GM12878 (cell line): Measurements from ENCODE around the gene IL1B. TPM values are rescaled to one million over a fixed set of nuclear protein-coding genes. Genes with fewer than 3 reads are reported as not detected.

Source experiments
- ATAC-seq: fragments of 200-7000 bp; cut with Tn5 transposase; 3 replicates; pipeline ENCODE4 v1.9.1; 2020; ENCODE audit warnings: mild to moderate bottlenecking, moderate library complexity
- BruUV-seq: library from RNA; stranded (reverse); fragments of 400-500 nt; replicated peaks from 2 replicates; lab custom pipeline; 2021; lab: Mats Ljungman, UMichigan
- CTCF ChIA-PET: fragments of 300-600 bp; sonication (Branson Sonifier 250); formaldehyde crosslinking; extraction: SDS; loops from one replicate; lab custom pipeline; 2021; ENCODE audit warnings: inconsistent platforms; lab: Yijun Ruan, JAX
- POLR2A ChIA-PET: fragments of 350-600 bp; formaldehyde crosslinking; extraction: SDS; loops from one replicate; lab custom pipeline; 2021; ENCODE audit warnings: inconsistent platforms; lab: Charles Lee
- RAD21 ChIA-PET: fragments of 300-600 bp; sonication (Branson Sonifier 250); formaldehyde crosslinking; loops from one replicate; lab custom pipeline; 2023; ENCODE audit warnings: antibody characterized with exemption; ENCODE audit not compliant: unreplicated experiment; lab: Charles Lee
- SMC1A ChIA-PET: fragments of 300-600 bp; sonication (Branson Sonifier 250); formaldehyde crosslinking; loops from one replicate; lab custom pipeline; 2023; ENCODE audit not compliant: unreplicated experiment, uncharacterized antibody; lab: Charles Lee
- DNase-seq: peaks from one replicate; pipeline ENCODE4 v3.0.0-alpha.2; 2011; ENCODE audit warnings: low read depth, low spot score
- FAIRE-seq: peaks from 3 replicates; lab custom pipeline; 2011; peaks lifted over from hg19 to GRCh38; lab: Jason Lieb, UNC
- H2AFZ ChIP-seq: 2 replicates; pipeline ENCODE4 v1.6.0; 2011; ENCODE audit warnings: low read depth, low read length, control low read depth; ENCODE audit not compliant: control insufficient read depth
- H3K27ac ChIP-seq: 2 replicates; pipeline ENCODE4 v1.5.1; 2011; ENCODE audit warnings: control low read depth; ENCODE audit not compliant: control insufficient read depth, insufficient read depth
- H3K27me3 ChIP-seq, 2 experiments: replicated peaks in 1 of 2; 2 replicates each; pipeline versions ENCODE4 v1.6.0 to v1.6.1; 2011; ENCODE audit warnings: low read length in 1 of 2; ENCODE audit not compliant: control insufficient read depth in 2 of 2, insufficient read depth in 2 of 2
- H3K36me3 ChIP-seq, 2 experiments: 2 replicates each; pipeline ENCODE4 v1.5.1; 2011; ENCODE audit warnings: low read length in 1 of 2; ENCODE audit not compliant: control insufficient read depth in 2 of 2, insufficient read depth in 2 of 2
- H3K4me1 ChIP-seq: 2 replicates; pipeline ENCODE4 v1.6.1; 2011; ENCODE audit warnings: mild to moderate bottlenecking, low read length, moderate library complexity, mixed read lengths; ENCODE audit not compliant: control insufficient read depth, insufficient read depth
- H3K4me2 ChIP-seq: 2 replicates; pipeline ENCODE4 v1.6.0; 2011; ENCODE audit warnings: control low read depth; ENCODE audit not compliant: control insufficient read depth, insufficient read depth
- H3K4me3 ChIP-seq: fragments of 200-600 bp; sonication (generic); 2 replicates; pipeline ENCODE4 v1.5.1; 2016
- H3K79me2 ChIP-seq: 2 replicates; pipeline ENCODE4 v1.6.0; 2011; ENCODE audit warnings: low read length; ENCODE audit not compliant: control insufficient read depth, insufficient read depth
- H3K9ac ChIP-seq: 2 replicates; pipeline ENCODE4 v1.8.0; 2011; ENCODE audit warnings: low read length, control low read depth, mixed read lengths; ENCODE audit not compliant: control insufficient read depth, insufficient read depth
- H3K9me3 ChIP-seq: replicated peaks from 3 replicates; pipeline ENCODE4 v1.5.1; 2011; ENCODE audit warnings: mild to moderate bottlenecking, low read length; ENCODE audit not compliant: control insufficient read depth, insufficient read depth
- H4K20me1 ChIP-seq: 2 replicates; pipeline ENCODE4 v1.6.0; 2011; ENCODE audit not compliant: control insufficient read depth, insufficient read depth
- E2F4 ChIP-seq: IDR thresholded peaks from 2 replicates; pipeline ENCODE4 v1.6.1; 2012; ENCODE audit warnings: low read depth, low read length, improper control_type of control experiment
- FOS ChIP-seq: IDR thresholded peaks from 3 replicates; pipeline ENCODE4 v1.6.1; 2011; ENCODE audit warnings: borderline replicate concordance; ENCODE audit not compliant: insufficient read length; ENCODE audit errors: extremely low read depth
- HDAC6 ChIP-seq: fragments of 200-600 bp; sonication (generic); IDR thresholded peaks from one replicate; pipeline ENCODE4 v1.8.0; 2017; ENCODE audit warnings: antibody characterized with exemption; ENCODE audit not compliant: unreplicated experiment
- MAX ChIP-seq: IDR thresholded peaks from 2 replicates; pipeline ENCODE4 v1.6.1; 2012; ENCODE audit warnings: low read depth, low read length, improper control_type of control experiment
- MEF2B ChIP-seq: fragments of 450-650 bp; IDR thresholded peaks from 2 replicates; pipeline ENCODE4 v1.6.1; 2018; ENCODE audit warnings: mild to moderate bottlenecking, moderate library complexity; ENCODE audit not compliant: partially characterized antibody, poor library complexity, severe bottlenecking
- NR2C2 ChIP-seq: IDR thresholded peaks from 2 replicates; pipeline ENCODE4 v1.6.1; 2011; ENCODE audit warnings: borderline replicate concordance, low read depth; ENCODE audit not compliant: control insufficient read depth, insufficient read length
- POLR2A ChIP-seq: IDR thresholded peaks from 2 replicates; pipeline ENCODE4 v1.6.1; 2011; ENCODE audit warnings: low read depth, mild to moderate bottlenecking, low read length
- RAD21 ChIP-seq: IDR thresholded peaks from 2 replicates; pipeline ENCODE4 v1.6.1; 2011; ENCODE audit warnings: mild to moderate bottlenecking, low read depth, low read length, moderate library complexity; ENCODE audit not compliant: insufficient read depth
- RELB ChIP-seq: fragments of 450-650 bp; IDR thresholded peaks from 2 replicates; pipeline ENCODE4 v1.6.1; 2017; ENCODE audit warnings: low read depth, mild to moderate bottlenecking, moderate library complexity
- SREBF2 ChIP-seq: IDR thresholded peaks from 2 replicates; pipeline ENCODE4 v1.6.1; 2012; ENCODE audit warnings: mild to moderate bottlenecking, low read length
- ZBTB11 ChIP-seq: fragments of 450-650 bp; formaldehyde crosslinking; IDR thresholded peaks from 2 replicates; pipeline ENCODE4 v1.5.0; 2022; ENCODE audit warnings: mild to moderate bottlenecking, missing genetic modification characterization
- ZBTB33 ChIP-seq: fragments of 450-650 bp; IDR thresholded peaks from 2 replicates; pipeline ENCODE4 v1.6.1; 2017; ENCODE audit warnings: mild to moderate bottlenecking
- ZNF24 ChIP-seq: fragments of 450-650 bp; IDR thresholded peaks from 2 replicates; pipeline ENCODE4 v1.6.1; 2017; ENCODE audit warnings: antibody characterized with exemption, mild to moderate bottlenecking
- WGBS: methylation state at CpG from one replicate; pipeline ENCODE4 v1.1.6; 2016; ENCODE audit warnings: low lambda C conversion rate; ENCODE audit not compliant: insufficient replicate concordance, insufficient coverage; ENCODE audit errors: missing lambda C conversion rate; 5-methylcytosine and 5-hydroxymethylcytosine counted together
- in situ Hi-C: fragments of 300-500 bp; cut with MboI; formaldehyde crosslinking; loops from 9 replicates; pipeline ENCODE4 v1.14.3; 2018; ENCODE audit warnings: mixed read lengths
- intact Hi-C: fragments of 100-400 bp; cut with micrococcal nuclease; formaldehyde crosslinking; loops from one replicate; pipeline ENCODE4 v1.14.2; 2022; ENCODE audit not compliant: unreplicated experiment
- polyA plus RNA-seq, 11 experiments: library from polyadenylated mRNA; depleted of rRNA in 4 of 11; unstranded in 6 of 11; stranded (reverse) in 5 of 11; fragments of >200 nt; fragmentation: Nextera tagmentation in 4 of 11; fragmentation: Illumina TruSeq in 1 of 11; extraction: Ambion mirVana in 4 of 11; extraction: Trizol in 1 of 11; gene quantifications; 1 replicate in 1 of 11; 2 replicates in 10 of 11; pipeline versions ENCODE4 v1.2.1 to v1.2.3, GENCODE V29; 2011 to 2016; ENCODE audit warnings: inconsistent platforms in 2 of 11, missing spikeins in 2 of 11, low read depth in 1 of 11
- total RNA-seq, 4 experiments: library from RNA; depleted of rRNA in 3 of 4; stranded (reverse); fragments of >200 nt in 3 of 4; fragmentation: Illumina TruSeq in 1 of 4; extraction: Trizol in 1 of 4; gene quantifications; 2 replicates each; pipeline versions ENCODE4 v1.2.1 to v1.2.3, GENCODE V29; 2013 to 2021

The IL1B gene
- total and polyA plus RNA-seq, 10 of the 15 experiments (the other 5 are each of a cell fraction or from before 2014, with no cell fraction given) = 0.20 to 1.6 (median 0.84) TPM

- ATAC-seq (no peak), FAIRE-seq (no peak), DNase-seq (no peak)
- Histone ChIP-seq H3K9me3 (peaks cover 5% of the 10 kb centered on the region), H3K4me1 (peaks cover 15% of the 10 kb centered on the region), H3K9ac (no peak overlapping the region), H3K36me3 (no peaks in the 10 kb centered on the region), H3K27me3 (no peaks in the 10 kb centered on the region), H2AFZ (peak overlapping the region; percentile 5), H3K79me2 (no peaks in the 10 kb centered on the region), H3K27ac (peak overlapping the region; percentile 55), H3K4me2 (no peak overlapping the region), H3K4me3 (no peak overlapping the region), H4K20me1 (no peaks in the 10 kb centered on the region)
- in situ Hi-C loops (no loop called here), intact Hi-C loops (no loop called here)
- ChIA-PET RAD21 (interaction anchor here (1.1 to 3.3 kb wide), 7 partner anchors 8 to 74 kb away, joined by 3 to 26 read pairs (median 7); partner anchors contain the start of gene IL1A), SMC1A (interaction anchor here (0.8 to 5.0 kb wide), 10 partner anchors 11 to 104 kb away, joined by 3 to 30 read pairs (median 12); no protein-coding TSS in a partner anchor), POLR2A (interaction anchor here (0.8 to 2.1 kb wide), 3 partner anchors 13 to 74 kb away, joined by 3 to 6 read pairs (median 3); no protein-coding TSS in a partner anchor), CTCF (interaction anchor here (1.9 to 3.2 kb wide), 3 partner anchors 29 to 74 kb away, joined by 8 to 15 read pairs (median 8); no protein-coding TSS in a partner anchor)
- BruUV-seq = no TSS peak
- TF ChIP-seq E2F4 = no peak
- no peak for TF ChIP-seq MEF2B
- TF ChIP-seq FOS = no peak
- TF ChIP-seq POLR2A = no peak
- TF ChIP-seq ZNF24 = no peak
- TF ChIP-seq RAD21 = no peak
- TF ChIP-seq ZBTB33 = no peak
- no peak for TF ChIP-seq ZBTB11 (CRISPR knock-in tag)
- no peak for TF ChIP-seq RELB
- no peak for TF ChIP-seq MAX
- TF ChIP-seq SREBF2 = no peak
- TF ChIP-seq NR2C2 = no peak
- TF ChIP-seq HDAC6 = no peak
- 86% methylated on average over 3 of the region's 3 CpGs for WGBS
Observed at GRCh38 chr2:112811276-112811831, 25.2 kb downstream of the IL1B start.
